GM19372 (cell line): ENCODE measurements around the gene SLC27A1.
"Not testable (repeated sequence)": the region's sequence is repeated elsewhere in the genome, so short reads cannot be mapped to it uniquely, and the experiment has no call there.

Experiments used
- ATAC-seq: cut with Tn5 transposase; IDR thresholded peaks from one replicate; pipeline ENCODE4 v1.9.1; 2021; ENCODE audit warnings: mild to moderate bottlenecking, low read depth, moderate library complexity; ENCODE audit not compliant: unreplicated experiment

The SLC27A1 gene

DNA sequence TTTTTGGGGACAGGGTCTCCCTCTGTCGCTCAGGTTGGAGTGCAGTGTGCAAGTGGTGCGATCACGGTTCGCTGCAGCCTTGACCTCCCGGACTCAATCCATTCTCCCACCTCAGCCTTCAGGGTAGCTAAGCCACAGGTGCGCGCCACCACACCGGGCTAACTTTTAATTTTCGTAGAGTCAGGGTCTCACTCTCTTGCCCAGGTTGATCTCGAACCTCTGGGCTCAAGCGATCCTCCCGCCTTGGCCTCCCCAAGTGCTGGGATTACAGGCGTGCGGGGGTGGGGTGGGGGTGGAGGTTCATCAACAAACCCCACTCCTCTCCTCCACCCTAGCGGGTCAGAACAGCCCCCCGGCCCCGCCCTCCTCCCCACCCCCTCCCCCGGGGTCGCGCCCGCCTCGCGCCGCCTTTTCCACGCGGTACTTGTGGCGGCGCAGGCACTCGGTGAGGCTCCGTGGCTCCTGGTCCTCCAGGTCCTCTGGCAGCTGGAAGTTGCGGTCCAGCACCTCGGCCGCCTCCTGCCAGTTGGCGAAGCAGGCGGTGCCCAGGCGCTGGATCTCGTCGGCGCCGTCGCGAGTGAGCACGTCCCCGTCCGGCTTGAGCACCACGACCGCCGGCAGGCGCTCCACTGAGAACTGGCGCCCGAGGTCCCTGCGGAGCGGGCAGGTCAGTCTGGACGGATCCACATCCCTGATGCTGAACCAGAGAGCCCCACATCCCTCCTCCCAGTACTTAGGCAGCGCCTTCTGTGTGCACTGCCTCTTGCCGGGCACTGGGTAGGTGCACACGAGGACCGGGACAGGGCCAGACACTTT is 14.8 kb upstream of the SLC27A1 start:
- ATAC-seq: no peak

DNA sequence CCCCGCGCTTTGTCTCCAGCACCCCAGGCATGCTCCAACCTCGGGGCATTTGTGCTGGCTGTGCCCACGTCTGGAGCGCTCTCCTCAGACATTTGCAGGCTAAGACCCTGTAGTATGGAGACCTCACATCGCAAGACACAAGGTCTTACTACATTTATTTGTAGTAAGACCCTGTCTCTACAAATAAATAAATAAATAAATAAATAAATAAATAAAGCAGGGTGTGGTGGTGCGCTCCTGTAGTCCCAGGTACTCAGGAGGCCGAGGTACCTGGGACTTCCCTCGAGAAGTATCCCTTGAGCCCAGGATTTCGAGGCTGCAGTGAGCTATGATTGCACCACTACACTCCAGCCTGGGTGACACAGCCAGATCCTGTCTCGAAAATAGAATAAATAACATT is 14.2 kb upstream of the SLC27A1 start:
- ATAC-seq: no peak

DNA sequence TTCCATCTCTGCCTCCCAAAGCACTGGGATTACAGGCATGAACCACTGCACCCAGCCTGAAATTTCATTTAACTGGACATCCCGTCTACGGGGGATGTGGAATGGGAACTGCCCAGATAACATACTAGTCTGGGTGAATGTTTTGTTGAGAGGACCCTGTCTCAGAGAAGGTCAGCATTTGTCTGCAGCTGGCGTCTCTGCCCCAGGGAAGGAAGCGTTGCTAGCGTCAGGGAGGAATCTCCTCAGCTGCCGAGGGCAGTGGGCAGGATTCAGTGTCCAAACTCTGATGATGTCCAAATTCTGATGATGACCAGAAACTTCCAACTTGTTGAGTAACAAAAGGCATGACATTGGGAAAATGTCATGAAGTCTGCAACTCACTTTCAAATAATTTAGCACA is 12.7 kb upstream of the SLC27A1 start:
- no peak for ATAC-seq

DNA sequence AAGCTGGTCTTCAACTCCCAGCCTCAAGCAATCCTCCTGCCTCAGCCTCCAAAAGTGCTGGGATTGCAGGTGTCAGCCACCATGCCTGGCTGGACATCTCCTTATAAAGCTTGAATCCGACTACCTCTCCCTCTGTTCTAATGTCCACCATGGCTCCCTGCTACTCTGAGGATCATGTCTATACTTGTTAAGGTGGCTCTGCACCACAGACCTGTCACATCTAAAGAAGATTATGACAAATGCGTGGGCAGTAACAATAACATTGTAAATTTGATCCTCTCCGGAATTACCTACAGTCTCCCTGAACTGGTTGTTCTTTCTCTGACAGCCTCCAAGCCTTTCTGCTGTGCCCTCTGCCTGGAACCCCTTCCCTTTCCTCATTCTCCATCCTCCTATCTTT is 11.4 kb upstream of the SLC27A1 start:
- ATAC-seq: no peak

- no peak for ATAC-seq
These were observed 9.7 kb upstream of the SLC27A1 start, which contains the start of gene NXNL1 for GRCh38 chr19:17460372-17461230. NXNL1 (minus strand) TSS chr19:17460926; CDS start chr19:17460869, 57 bp downstream.

DNA sequence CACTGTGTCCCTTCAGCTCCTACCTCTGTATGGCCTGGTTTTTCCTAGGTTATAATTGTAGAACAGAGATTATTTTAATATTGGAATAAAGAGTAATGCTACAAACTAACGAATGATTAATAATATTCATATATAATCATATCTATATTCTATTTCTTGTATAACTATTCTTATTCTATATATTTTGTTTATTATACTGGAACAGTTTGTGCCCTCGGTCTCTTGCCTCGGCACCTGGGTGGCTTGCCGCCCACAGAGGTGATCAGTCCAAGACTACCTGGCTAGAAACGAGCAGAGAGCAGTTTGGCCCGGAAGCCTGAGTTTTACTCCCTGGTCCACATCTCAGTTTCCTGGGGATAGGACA is 3.9 kb upstream of the SLC27A1 start:
- no peak for ATAC-seq

DNA sequence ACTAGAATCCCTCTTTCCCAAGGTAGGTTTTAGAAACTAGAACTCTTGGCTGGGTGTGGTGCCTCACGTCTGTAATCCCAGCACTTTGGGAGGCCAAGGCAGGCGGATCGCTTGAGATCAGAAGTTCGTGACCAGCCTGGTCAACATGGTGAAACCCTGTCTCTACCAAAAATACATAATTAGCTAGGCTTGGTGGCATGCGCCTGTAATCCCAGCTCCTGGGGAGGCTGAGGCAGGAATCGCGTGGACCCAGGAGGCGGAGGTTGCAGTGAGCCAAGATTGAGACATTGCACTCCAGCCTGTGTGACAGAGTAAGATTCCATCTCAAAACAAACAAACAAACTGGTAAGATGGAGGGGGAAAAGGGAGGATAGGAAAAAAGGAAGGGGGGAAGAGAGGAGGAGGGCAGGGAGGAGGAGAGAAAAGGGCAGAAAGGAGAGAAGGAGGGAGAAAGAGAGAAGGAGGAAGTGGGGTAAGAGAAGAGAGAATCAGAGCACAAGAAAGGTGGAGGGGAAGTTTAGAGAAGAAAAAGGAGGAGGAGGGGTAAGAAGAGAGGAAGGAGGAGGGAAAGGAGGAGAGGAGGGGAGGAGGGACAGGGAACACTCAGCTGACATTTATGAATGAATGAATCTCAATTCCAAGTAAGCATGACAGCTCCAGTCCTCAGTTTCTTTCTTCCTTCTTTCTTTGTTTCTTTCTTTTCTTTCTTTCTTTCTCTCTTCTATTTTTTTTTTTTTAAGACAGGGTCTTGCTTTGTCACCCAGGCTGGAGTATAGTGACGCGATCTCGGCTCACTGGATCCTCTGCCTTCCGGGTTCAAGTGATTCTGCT is 2.6 kb upstream of the SLC27A1 start:
- no peak for ATAC-seq

DNA sequence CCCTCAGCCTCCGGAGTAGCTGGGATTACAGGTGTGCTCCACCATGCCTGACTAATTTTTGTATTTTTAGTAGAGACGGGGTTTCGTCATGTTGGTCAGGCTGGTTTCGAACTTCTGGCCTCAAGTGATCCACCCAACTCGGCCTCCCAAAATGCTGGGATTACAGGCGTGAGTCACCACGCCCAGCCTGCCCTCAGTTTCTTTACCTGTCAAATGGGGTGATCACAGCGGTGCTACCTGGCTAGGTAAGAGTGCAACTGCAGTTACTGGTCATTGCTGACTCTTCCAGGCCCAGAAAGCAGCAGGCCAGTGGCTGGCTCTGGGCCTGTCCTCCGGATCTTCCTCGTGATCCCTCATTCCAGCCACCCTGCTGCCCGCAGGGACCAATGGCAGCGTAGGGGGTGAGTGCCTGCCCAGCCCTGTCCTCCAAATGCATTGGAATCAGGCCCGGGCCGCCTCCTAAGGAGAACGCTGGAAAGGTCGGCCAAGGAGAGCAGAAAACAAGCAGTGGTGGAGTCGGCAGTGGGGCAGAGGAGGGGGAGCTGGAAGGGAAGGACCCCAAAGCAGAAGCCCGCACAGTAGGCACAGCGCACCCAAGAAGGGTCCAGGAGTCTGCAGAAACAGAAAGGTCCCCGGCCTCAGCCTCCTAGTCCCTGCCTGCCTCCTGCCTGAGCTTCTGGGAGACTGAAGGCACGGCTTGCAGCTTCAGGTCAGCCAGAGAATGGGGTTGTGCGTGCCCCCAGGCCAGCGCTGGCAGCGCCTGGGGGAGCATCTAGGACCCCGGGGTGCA is 1.8 kb upstream of the SLC27A1 start:
- no peak for ATAC-seq

GRCh38 chr19:17469092-17469480 is 1.2 kb upstream of the SLC27A1 start:
- ATAC-seq: no peak

DNA sequence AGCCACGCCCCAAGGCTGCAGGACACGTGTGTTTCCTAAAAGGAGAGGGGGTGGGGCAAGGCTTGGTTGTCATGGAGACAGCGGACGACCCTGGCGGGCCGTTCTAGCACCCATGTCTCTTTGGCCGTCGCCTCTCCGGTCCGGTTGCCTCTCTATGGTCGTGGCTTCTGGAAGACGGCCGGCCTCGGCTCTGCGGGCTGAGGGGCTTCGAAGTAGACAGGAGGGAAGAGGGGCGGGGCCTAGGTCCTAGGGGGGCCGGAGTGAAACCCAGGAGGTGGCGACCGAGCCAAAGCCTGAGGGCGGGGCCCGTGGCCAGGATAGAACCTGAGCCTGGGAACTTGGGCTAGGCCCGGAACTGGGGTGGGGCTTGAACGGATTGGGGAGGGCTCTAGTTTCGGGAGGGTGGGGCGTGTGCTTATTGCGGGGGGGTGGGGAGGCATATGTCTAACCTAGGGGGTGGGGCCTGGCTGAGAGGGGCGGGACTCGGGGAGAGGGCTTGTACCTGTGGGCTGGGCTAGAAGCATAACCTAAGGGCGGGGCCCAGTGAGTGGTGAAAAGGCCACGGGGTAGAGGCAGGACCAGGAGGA is 750 bp upstream of the SLC27A1 start:
- ATAC-seq: peak; percentile 46

GRCh38 chr19:17471410-17472125 is 1.2 kb downstream of the SLC27A1 start:
- ATAC-seq: no peak

GRCh38 chr19:17473041-17473440 is 2.7 kb downstream of the SLC27A1 start:
- ATAC-seq: no peak

DNA sequence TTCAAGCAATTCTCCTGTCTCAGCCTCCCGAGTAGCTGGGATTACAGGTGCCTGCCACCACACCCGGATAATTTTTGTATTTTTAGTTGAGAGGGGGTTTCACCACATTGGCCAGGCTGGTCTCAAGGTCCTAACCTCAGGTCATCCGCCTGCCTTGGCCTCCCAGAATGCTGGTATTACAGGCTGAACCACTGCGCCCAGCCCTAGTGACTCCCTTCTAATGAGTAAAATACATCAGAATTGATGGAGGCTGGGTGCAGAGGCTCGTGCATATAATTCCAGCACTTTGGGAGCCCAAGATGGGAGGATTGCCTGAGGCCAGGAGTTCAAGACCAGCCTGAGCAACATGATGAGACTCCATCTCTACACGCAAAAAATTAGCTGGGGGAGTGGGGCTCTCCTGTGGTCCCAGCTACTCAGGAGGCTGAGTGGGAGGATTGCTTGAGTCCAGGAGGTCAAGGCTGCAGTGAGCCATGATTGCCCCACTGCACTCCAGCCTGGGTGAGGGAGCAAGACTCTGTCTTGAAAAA is 4.8 kb downstream of the SLC27A1 start:
- ATAC-seq: not testable (repeated sequence)

DNA sequence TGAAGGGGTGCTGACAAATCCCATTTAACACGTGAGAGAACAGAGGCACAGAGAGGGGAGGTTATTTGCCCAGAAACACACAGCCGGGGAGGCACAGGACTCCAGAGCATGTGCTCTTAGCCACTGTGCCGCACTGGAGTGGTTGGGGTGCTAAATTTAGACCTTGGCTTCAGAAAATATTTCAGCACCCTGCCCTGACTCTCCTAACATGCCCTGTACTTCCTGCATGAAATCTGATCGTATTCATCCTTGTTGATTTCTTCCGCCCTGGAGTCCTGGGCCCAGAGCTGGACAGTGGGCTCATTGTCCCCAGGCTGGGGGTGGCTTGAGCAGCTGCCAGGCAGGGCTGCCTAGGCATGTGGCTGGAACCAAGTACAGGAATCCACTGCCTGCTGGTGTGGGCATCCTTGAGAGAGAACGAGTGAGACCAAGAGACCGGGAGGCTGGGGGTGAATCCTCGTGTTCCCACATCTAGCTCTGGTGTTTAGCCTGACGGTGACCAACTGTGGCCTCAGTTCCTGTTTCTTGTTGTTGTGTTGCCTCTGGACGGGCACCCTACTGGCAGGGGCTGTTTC is 5.3 kb downstream of the SLC27A1 start:
- ATAC-seq: no peak

- ATAC-seq: no peak
These were observed 9.0 kb downstream of the SLC27A1 start for GRCh38 chr19:17479325-17479791.

- ATAC-seq: no peak
These were observed 11.7 kb downstream of the SLC27A1 start for GRCh38 chr19:17481986-17482385.

DNA sequence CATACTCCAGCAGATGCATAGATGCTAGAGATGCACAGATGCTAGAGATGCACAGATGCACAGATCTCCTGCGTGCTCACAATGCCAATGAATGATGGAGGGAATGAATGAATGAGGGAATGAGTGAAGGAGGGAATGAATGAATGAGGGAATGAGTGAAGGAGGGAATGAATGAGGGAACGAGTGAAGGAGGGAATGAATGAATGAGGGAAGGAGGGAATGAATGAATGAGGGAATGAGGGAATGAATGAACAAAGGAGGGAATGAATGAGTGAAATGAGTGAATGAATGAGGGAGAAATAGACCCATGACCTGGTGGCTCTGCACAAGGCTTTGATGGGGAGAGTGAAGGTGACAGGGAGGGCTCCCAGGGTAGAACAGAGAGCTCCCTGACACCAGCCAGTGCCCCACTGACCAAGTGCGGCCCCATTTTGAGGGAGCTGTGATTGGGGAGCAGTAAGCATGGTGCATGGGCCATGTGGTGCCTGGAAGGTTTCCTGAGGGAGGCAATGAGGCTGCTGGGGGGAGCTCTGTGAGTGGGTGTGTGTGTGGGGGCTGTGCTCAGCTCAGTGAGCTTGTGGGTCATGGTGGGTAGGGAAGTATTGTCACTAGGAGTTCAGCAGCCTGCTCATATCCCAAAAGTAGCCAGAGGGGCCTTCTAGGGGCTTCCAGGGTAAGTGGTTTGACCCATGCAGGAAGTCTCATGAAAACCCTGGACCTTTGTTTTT is 12.7 kb downstream of the SLC27A1 start:
- no peak for ATAC-seq

GRCh38 chr19:17483605-17484002 is 13.3 kb downstream of the SLC27A1 start:
- no peak for ATAC-seq
